Right lobe of liver (tissue), 6 donors: ENCODE measurements around the gene NAALADL2. TPM values are rescaled to one million over a fixed set of nuclear protein-coding genes. Genes with fewer than 3 reads are reported as not detected.
"Not testable (repeated sequence)": the region's sequence is repeated elsewhere in the genome, so short reads cannot be mapped to it uniquely, and the experiment has no call there.

Experiments used
- ATAC-seq, 4 donors: fragments of 200-7000 bp; cut with Tn5 transposase; one replicate each; pipeline ENCODE4 v1.9.1; 2020; ENCODE audit warnings: mild to moderate bottlenecking in 4 of 4, moderate library complexity in 4 of 4
- DNase-seq, 3 donors: peaks; one replicate each; pipeline ENCODE4 v3.0.0-alpha.2; 2020
- H3K27ac ChIP-seq, 3 donors: fragments of 200-600 bp; one replicate each; pipeline ENCODE4 v1.8.0; 2022
- H3K27me3 ChIP-seq, 2 donors: fragments of 200-600 bp; one replicate each; pipeline ENCODE4 v1.8.0; 2022
- H3K36me3 ChIP-seq, 4 donors: fragments of 200-600 bp; sonication (generic) in 1 of 4; one replicate each; pipeline versions ENCODE4 v1.5.1 to v1.8.0; 2017 to 2022; ENCODE audit warnings: control low read depth in 1 of 4
- H3K4me1 ChIP-seq, 4 donors: fragments of 200-600 bp; sonication (generic) in 1 of 4; one replicate each; pipeline versions ENCODE4 v1.5.1 to v1.8.0; 2017 to 2022; ENCODE audit warnings: control low read depth in 1 of 4
- H3K4me3 ChIP-seq, 3 donors: fragments of 200-600 bp; one replicate each; pipeline ENCODE4 v1.8.0; 2022
- H3K9me3 ChIP-seq, 4 donors: fragments of 200-600 bp; sonication (generic) in 1 of 4; one replicate each; pipeline versions ENCODE4 v1.5.1 to v1.8.0; 2017 to 2022; ENCODE audit warnings: control low read depth in 1 of 4
- CTCF ChIP-seq, 4 donors: fragments of 200-600 bp in 3 of 4; fragments of 450-650 bp in 1 of 4; IDR thresholded peaks; one replicate each; pipeline versions ENCODE4 v1.5.1 to v1.8.0; 2016 to 2022; ENCODE audit warnings: antibody characterized with exemption in 4 of 4, mild to moderate bottlenecking in 2 of 4
- POLR2A ChIP-seq: fragments of 450-650 bp; IDR thresholded peaks from one replicate; pipeline ENCODE4 v1.6.1; 2017; ENCODE audit warnings: antibody characterized with exemption, mild to moderate bottlenecking
- WGBS: methylation state at CpG from one replicate; pipeline ENCODE4 v1.1.6; 2018; ENCODE audit warnings: low coverage, low lambda C conversion rate; ENCODE audit not compliant: insufficient coverage; ENCODE audit errors: missing lambda C conversion rate; 5-methylcytosine and 5-hydroxymethylcytosine counted together
- intact Hi-C, 2 donors: fragments of 100-400 bp; cut with DNase I; formaldehyde crosslinking; loops; one replicate each; pipeline versions ENCODE4 v1.11.2 to v1.14.1; 2022
- total RNA-seq, 6 experiments: library from RNA; depleted of rRNA in 2 of 6; stranded (reverse); fragments of >200 nt in 2 of 6; fragmentation: NEBNext Ultra II Directional in 3 of 6; extraction: Animal tissue kit (Norgen Biotek cat#: 25700) in 3 of 6; gene quantifications; one replicate each; pipeline versions ENCODE4 v1.1.0 to v1.2.4, GENCODE V29; 2016 to 2023
- donor health status: DM: no; HTN: yes; CAD: no.
- donor health status: DM: no; HTN: no; CAD: no.
- donor health status: DM: no; HTN: no; CAD: no.
- donor health status: DM: no; HTN: yes; CAD: no.
- donor health status: DM: no; HTN: yes; CAD: no.

Gene NAALADL2
- total RNA-seq, 6 experiments from 2014 or later: 0.86 to 4.9 (median 3.2) TPM

- DNase-seq, intact Hi-C loops, H3K27me3 ChIP-seq, H3K9me3 ChIP-seq, H3K36me3 ChIP-seq, H3K4me1 ChIP-seq, H3K27ac ChIP-seq, ATAC-seq, H3K4me3 ChIP-seq: not testable (repeated sequence)
- 69% methylated on average over 5 of the region's 6 CpGs for WGBS
Observed at GRCh38 chr3:175825016-175825580, 966.0 kb downstream of the NAALADL2 start.

GRCh38 chr3:175826759-175827158 lies 967.6 kb downstream of the NAALADL2 start:
- intact Hi-C loops: no loop called here

GRCh38 chr3:175829809-175830208 lies 970.7 kb downstream of the NAALADL2 start:
- H3K4me3 ChIP-seq, H3K4me1 ChIP-seq, ATAC-seq, DNase-seq, intact Hi-C loops, H3K27ac ChIP-seq, H3K27me3 ChIP-seq, H3K9me3 ChIP-seq, H3K36me3 ChIP-seq: not testable (repeated sequence)
- WGBS: 77% methylated on average over 8 of the region's 8 CpGs

More at GRCh38 chr3:175826759-175827158, 967.6 kb downstream of the NAALADL2 start:
- TF ChIP-seq CTCF (IDR thresholded peaks at IDR 0.05) (no peak), POLR2A (no peak)
- WGBS: 86% methylated on average over 2 of the region's 2 CpGs
- Histone ChIP-seq H3K4me3 (no peak overlapping the region), H3K4me1 (no peaks in the 10 kb centered on the region), H3K9me3 (no peaks in the 10 kb centered on the region), H3K27me3 (no peaks in the 10 kb centered on the region), H3K27ac (no peak overlapping the region), H3K36me3 (no peaks in the 10 kb centered on the region)
- DNase-seq (no peak), ATAC-seq (no peak)

- H3K4me1 ChIP-seq, intact Hi-C loops, ATAC-seq, DNase-seq, H3K9me3 ChIP-seq, H3K27me3 ChIP-seq, H3K4me3 ChIP-seq, H3K36me3 ChIP-seq, H3K27ac ChIP-seq: not testable (repeated sequence)
- 82% methylated on average over 5 of the region's 6 CpGs for WGBS
Observed at GRCh38 chr3:175835763-175836162, 976.6 kb downstream of the NAALADL2 start.

GRCh38 chr3:175836617-175837016 lies 977.5 kb downstream of the NAALADL2 start:
- Histone ChIP-seq H3K36me3 (no peaks in the 10 kb centered on the region), H3K4me1 (no peaks in the 10 kb centered on the region), H3K9me3 (no peaks in the 10 kb centered on the region), H3K4me3 (no peak overlapping the region), H3K27me3 (no peaks in the 10 kb centered on the region), H3K27ac (no peak overlapping the region)
- intact Hi-C loops: no loop called here
- TF ChIP-seq POLR2A (no peak), CTCF (IDR thresholded peaks at IDR 0.05) (no peak)
- WGBS: 59% methylated on average over 4 of the region's 4 CpGs
- DNase-seq (no peak), ATAC-seq (no peak)

- Histone ChIP-seq H3K27ac (no peak overlapping the region), H3K27me3 (no peaks in the 10 kb centered on the region), H3K4me1 (no peaks in the 10 kb centered on the region), H3K36me3 (no peaks in the 10 kb centered on the region), H3K9me3 (no peaks in the 10 kb centered on the region), H3K4me3 (no peak overlapping the region)
- 82% methylated on average over 2 of the region's 2 CpGs for WGBS
- no peak for DNase-seq
- TF ChIP-seq POLR2A (no peak), CTCF (IDR thresholded peaks at IDR 0.05) (no peak)
- ATAC-seq: no peak
- intact Hi-C loops: no loop called here
Observed at GRCh38 chr3:175837962-175838361, 978.8 kb downstream of the NAALADL2 start.
